Upper lobe of right lung (tissue), 1 donor: Measurements from ENCODE around the gene CEACAM21. TPM values are rescaled to one million over a fixed set of nuclear protein-coding genes. Genes with fewer than 3 reads are reported as not detected.

ENCODE experiments used
- ATAC-seq: fragments of 200-7000 bp; cut with Tn5 transposase; one replicate; pipeline ENCODE4 v1.9.1; 2020; ENCODE audit warnings: mild to moderate bottlenecking, moderate library complexity
- DNase-seq: peaks from one replicate; pipeline ENCODE4 v3.0.0-alpha.2; 2020
- H3K27ac ChIP-seq: fragments of 200-600 bp; one replicate; pipeline ENCODE4 v1.8.0; 2022
- H3K27me3 ChIP-seq: fragments of 200-600 bp; one replicate; pipeline ENCODE4 v1.8.0; 2022; ENCODE audit warnings: mild to moderate bottlenecking
- H3K36me3 ChIP-seq: fragments of 200-600 bp; one replicate; pipeline ENCODE4 v1.8.0; 2022
- H3K4me1 ChIP-seq: fragments of 200-600 bp; one replicate; pipeline ENCODE4 v1.8.0; 2022
- H3K4me3 ChIP-seq: fragments of 200-600 bp; one replicate; pipeline ENCODE4 v1.8.0; 2022; ENCODE audit warnings: mild to moderate bottlenecking
- H3K9me3 ChIP-seq: fragments of 200-600 bp; one replicate; pipeline ENCODE4 v1.8.0; 2022
- intact Hi-C: fragments of 100-400 bp; cut with DNase I; formaldehyde crosslinking; loops from one replicate; pipeline ENCODE4 v1.11.0; 2022
- total RNA-seq: library from RNA; stranded (reverse); fragmentation: NEBNext Ultra II Directional; extraction: Animal tissue kit (Norgen Biotek cat#: 25700); gene quantifications from one replicate; pipeline ENCODE4 v1.2.1, GENCODE V29; 2021
- TF ChIP-seq, protein P1 (sequence below): fragments of 200-600 bp; IDR thresholded peaks from one replicate; pipeline ENCODE4 v1.8.0; 2022; ENCODE audit warnings: antibody characterized with exemption
- donor health status: DM: no; HTN: yes; CAD: no; lungs with severe emphysema.

Gene CEACAM21
- total RNA-seq, 1 donor from 2014 or later, result 16.3 TPM

DNA sequence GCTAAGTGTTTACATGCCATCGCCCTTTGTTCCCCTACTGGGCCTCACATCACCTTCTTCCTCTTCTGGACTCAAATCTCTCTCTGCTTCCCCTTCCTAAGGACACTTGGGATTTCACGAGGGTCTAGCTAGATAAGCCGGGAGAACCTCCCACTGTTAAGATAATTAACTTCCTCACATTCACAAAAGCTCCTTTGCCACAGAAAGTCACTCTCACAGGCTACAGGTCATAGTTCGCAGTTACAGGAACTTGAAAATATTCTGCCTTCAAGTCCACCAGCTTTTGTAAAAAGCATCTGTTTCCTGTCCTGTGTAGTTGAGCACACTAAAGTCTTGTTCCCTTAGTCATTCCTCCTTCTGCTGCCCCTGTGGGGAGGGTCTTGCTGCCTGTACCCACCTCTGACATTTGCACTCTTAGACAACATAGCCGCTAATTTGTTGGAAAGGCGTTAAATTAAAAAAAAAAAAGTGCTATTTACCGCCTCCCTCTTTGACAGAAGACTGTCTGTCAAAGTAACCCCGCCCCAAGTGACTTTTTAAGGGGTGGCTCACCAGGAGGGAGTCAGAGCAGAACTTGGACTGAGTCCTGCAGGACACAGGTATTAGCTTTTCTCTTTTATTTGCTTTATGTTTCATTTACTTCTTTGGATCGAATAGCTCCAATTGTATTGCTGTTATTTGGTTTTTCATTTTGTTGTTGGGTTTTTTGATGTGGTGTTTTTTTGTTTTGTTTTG is 26.8 kb upstream of the CEACAM21 start:
- Histone ChIP-seq H3K4me1 (peaks cover 28% of the 10 kb centered on the region), H3K36me3 (no peaks in the 10 kb centered on the region), H3K9me3 (no peaks in the 10 kb centered on the region), H3K27ac (peak overlapping the region; percentile 72), H3K4me3 (peak overlapping the region; percentile 44), H3K27me3 (peaks cover 3% of the 10 kb centered on the region)
- TF ChIP-seq, protein P1, sequence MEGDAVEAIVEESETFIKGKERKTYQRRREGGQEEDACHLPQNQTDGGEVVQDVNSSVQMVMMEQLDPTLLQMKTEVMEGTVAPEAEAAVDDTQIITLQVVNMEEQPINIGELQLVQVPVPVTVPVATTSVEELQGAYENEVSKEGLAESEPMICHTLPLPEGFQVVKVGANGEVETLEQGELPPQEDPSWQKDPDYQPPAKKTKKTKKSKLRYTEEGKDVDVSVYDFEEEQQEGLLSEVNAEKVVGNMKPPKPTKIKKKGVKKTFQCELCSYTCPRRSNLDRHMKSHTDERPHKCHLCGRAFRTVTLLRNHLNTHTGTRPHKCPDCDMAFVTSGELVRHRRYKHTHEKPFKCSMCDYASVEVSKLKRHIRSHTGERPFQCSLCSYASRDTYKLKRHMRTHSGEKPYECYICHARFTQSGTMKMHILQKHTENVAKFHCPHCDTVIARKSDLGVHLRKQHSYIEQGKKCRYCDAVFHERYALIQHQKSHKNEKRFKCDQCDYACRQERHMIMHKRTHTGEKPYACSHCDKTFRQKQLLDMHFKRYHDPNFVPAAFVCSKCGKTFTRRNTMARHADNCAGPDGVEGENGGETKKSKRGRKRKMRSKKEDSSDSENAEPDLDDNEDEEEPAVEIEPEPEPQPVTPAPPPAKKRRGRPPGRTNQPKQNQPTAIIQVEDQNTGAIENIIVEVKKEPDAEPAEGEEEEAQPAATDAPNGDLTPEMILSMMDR, result no peak
- DNase-seq, result no peak
- intact Hi-C loops, result no loop called here
- peak; percentile 83 for ATAC-seq

DNA sequence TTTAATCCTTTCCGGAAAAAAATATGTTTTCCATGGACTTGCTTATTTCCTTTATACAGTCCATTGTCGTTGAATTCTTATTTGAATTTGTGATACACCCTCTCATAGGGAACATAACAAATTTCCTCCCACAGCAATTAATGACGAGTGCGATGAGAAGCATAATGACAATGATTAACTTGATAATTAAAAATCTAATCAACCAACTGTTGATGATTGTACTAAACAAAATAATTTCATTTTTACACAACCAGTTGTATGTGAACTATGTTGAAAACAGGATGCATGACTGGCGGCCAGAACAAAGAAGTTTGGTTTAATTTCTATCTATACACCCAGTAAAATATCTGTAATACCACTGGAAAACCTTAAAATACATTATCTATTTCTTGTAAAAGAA is 26.1 kb upstream of the CEACAM21 start:
- intact Hi-C loops, result no loop called here
- H3K4me3 ChIP-seq, result peak overlapping the region; percentile 44

DNA sequence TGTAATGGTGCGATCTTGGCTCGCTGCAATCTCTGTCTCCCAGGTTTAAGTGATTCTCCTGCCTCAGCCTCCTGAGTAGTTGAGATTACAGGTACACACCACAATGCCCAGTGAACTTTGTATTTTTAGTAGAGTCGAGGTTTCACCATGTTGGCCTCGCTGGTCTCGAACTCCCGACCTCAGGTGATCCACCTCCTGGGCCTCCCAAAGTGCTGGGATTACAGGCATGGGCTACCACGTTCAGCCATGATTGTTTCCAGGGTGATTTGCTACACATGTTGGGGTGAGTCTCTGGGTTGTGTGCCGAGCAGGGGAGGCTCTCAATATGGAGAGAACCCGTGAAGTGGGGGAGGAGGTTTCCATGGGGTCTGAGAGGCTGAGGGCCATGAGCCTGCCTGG is 24.8 kb upstream of the CEACAM21 start:
- H3K36me3 ChIP-seq, result no peaks in the 10 kb centered on the region
- H3K9me3 ChIP-seq, result no peaks in the 10 kb centered on the region
- peaks cover 3% of the 10 kb centered on the region for H3K27me3 ChIP-seq
- DNase-seq (no peak), ATAC-seq (no peak)
- peak overlapping the region; percentile 51 for H3K27ac ChIP-seq
- peaks cover 22% of the 10 kb centered on the region for H3K4me1 ChIP-seq
- H3K4me3 ChIP-seq, result peak overlapping the region; percentile 44
- intact Hi-C loops, result no loop called here
- TF ChIP-seq, protein P1, result no peak

More for the DNA sequence above, 26.1 kb upstream of the CEACAM21 start:
- Histone ChIP-seq H3K36me3 (no peaks in the 10 kb centered on the region), H3K9me3 (no peaks in the 10 kb centered on the region), H3K27ac (peak overlapping the region; percentile 72), H3K4me1 (peaks cover 28% of the 10 kb centered on the region), H3K27me3 (peaks cover 3% of the 10 kb centered on the region)
- TF ChIP-seq, protein P1, result no peak
- DNase-seq (no peak), ATAC-seq (no peak)

DNA sequence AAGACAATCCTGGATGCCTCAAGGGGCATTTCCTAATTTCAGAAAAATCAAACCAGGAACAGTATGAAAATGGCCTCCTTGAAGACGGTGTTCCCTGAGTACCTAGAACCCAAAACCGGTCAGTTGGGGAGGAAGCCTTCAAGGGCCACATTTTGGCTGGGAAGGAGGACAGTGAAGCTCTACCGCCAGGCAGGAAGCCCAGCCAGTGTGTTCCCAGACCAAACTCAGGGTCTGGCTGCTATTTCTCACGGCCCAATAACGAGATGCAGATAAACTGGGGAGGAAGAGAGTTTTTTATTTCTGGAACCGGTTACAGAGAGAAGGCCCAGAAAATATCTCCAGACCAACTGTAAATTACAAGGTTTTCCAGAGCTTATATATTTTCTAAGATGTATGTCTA is 24.3 kb upstream of the CEACAM21 start:
- Histone ChIP-seq H3K9me3 (no peaks in the 10 kb centered on the region), H3K27ac (peak overlapping the region; percentile 51), H3K4me3 (peak overlapping the region; percentile 44), H3K4me1 (peaks cover 22% of the 10 kb centered on the region), H3K27me3 (peaks cover 3% of the 10 kb centered on the region), H3K36me3 (no peaks in the 10 kb centered on the region)
- TF ChIP-seq, protein P1, result no peak
- DNase-seq (no peak), ATAC-seq (no peak)
- intact Hi-C loops, result no loop called here

DNA sequence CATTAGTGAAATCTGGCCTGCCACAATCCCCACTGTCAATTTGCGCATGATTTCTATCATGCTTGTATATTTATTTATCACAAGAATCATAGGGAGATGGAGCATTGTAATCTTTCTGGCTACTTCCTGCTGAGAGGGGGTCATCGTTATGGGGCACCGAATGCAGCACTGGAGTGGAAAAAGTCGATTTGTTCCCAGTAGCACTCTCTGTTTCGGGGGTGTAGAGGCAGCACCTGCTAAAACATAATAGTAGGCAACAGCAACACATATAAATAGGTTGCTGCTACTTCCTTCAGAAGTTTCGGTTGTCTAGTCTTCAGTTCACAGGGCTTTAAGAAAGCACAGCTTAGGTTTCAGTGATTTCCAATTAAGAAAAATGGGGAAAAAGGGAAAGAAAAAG is 23.4 kb upstream of the CEACAM21 start:
- no peak for ATAC-seq
- TF ChIP-seq, protein P1, result no peak
- Histone ChIP-seq H3K4me1 (peaks cover 26% of the 10 kb centered on the region), H3K27me3 (peaks cover 3% of the 10 kb centered on the region), H3K9me3 (no peaks in the 10 kb centered on the region), H3K27ac (peak overlapping the region; percentile 51), H3K4me3 (peak overlapping the region; percentile 44), H3K36me3 (no peaks in the 10 kb centered on the region)
- no peak for DNase-seq
- intact Hi-C loops, result no loop called here
